DND-41 (cell line): Measurements from ENCODE around the gene COL23A1.

ENCODE experiments used
- EZH2 ChIP-seq: IDR thresholded peaks from 3 replicates; pipeline ENCODE4 v1.6.1; 2012; ENCODE audit warnings: borderline replicate concordance, low read depth, mild to moderate bottlenecking, moderate library complexity, low read length, inconsistent platforms; ENCODE audit not compliant: severe bottlenecking
- TF ChIP-seq, protein P1 (sequence below): IDR thresholded peaks from 2 replicates; pipeline ENCODE4 v1.5.1; 2012; ENCODE audit warnings: borderline replicate concordance, low read length, moderate library complexity, mild to moderate bottlenecking; ENCODE audit not compliant: poor library complexity, severe bottlenecking; ENCODE audit errors: extremely low read depth

DNA sequence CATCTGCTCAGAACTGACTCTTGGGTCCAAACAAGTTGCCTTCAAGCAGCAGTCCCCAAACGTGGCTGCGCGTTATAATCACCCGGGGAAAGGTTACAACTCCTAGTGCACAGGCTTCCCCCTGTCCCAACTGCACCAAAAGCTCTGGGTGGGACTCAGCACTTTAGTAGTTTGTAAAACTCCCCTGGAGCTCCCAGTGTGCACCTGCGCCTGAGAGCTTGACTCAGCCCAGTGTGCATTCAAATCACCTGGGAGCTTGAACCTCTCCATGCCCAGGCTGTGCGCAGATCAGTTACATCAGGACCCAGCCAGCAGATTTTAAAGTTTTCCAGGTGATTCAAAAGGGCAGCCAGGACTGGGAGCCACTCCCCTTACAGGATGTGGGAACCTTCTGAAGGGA, 151.4 kb downstream of the COL23A1 start:
- TF ChIP-seq, protein P1, sequence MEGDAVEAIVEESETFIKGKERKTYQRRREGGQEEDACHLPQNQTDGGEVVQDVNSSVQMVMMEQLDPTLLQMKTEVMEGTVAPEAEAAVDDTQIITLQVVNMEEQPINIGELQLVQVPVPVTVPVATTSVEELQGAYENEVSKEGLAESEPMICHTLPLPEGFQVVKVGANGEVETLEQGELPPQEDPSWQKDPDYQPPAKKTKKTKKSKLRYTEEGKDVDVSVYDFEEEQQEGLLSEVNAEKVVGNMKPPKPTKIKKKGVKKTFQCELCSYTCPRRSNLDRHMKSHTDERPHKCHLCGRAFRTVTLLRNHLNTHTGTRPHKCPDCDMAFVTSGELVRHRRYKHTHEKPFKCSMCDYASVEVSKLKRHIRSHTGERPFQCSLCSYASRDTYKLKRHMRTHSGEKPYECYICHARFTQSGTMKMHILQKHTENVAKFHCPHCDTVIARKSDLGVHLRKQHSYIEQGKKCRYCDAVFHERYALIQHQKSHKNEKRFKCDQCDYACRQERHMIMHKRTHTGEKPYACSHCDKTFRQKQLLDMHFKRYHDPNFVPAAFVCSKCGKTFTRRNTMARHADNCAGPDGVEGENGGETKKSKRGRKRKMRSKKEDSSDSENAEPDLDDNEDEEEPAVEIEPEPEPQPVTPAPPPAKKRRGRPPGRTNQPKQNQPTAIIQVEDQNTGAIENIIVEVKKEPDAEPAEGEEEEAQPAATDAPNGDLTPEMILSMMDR: no peak
- no peak for TF ChIP-seq EZH2
